HCT116 (cell line): ENCODE measurements around the gene LRIF1. TPM values are rescaled to one million over a fixed set of nuclear protein-coding genes. Genes with fewer than 3 reads are reported as not detected.

ENCODE experiments used
- ATAC-seq: fragments of 200-7000 bp; cut with Tn5 transposase; 2 replicates; pipeline ENCODE4 v1.9.1; 2020; ENCODE audit warnings: mild to moderate bottlenecking, moderate library complexity
- BruUV-seq: library from RNA; stranded (reverse); fragments of 400-500 nt; replicated peaks from 2 replicates; lab custom pipeline; 2021; lab: Mats Ljungman, UMichigan
- CTCF ChIA-PET: fragments of 300-600 bp; sonication (Branson Sonifier 250); formaldehyde crosslinking; loops from one replicate; lab custom pipeline; 2021; ENCODE audit warnings: antibody characterized with exemption; lab: Charles Lee
- POLR2A ChIA-PET: fragments of 300-600, 350-600 bp; sonication (Branson Sonifier 250); formaldehyde crosslinking; loops from one replicate; lab custom pipeline; 2021; ENCODE audit warnings: antibody characterized with exemption; lab: Charles Lee
- RAD21 ChIA-PET, 2 experiments: fragments of 300-600 bp; sonication (Branson Sonifier 250); formaldehyde crosslinking; loops; one replicate each; lab custom pipeline; 2023; ENCODE audit warnings: low total read pairs in 2 of 2; ENCODE audit not compliant: uncharacterized antibody in 2 of 2, unreplicated experiment in 2 of 2, low non-redundant PET in 1 of 2; lab: Charles Lee
- DNase-seq: peaks from one replicate; pipeline ENCODE4 v3.0.0-alpha.2; 2010; ENCODE audit warnings: low read depth, low spot score
- H2AFZ ChIP-seq: fragments of 200-600 bp; shearing (Covaris generic), sonication (generic); 2 replicates; pipeline ENCODE4 v1.6.1; 2017; ENCODE audit warnings: low read depth, mixed run types, mixed read lengths, antibody characterized with exemption, low read length; ENCODE audit not compliant: poor library complexity, severe bottlenecking
- H3K27ac ChIP-seq: 2 replicates; pipeline ENCODE4 v1.5.1; 2012; ENCODE audit warnings: low read depth, low read length
- H3K27me3 ChIP-seq: fragments of 200-600 bp; sonication (generic); 2 replicates; pipeline ENCODE4 v1.6.1; 2016; ENCODE audit warnings: mixed run types, low read length, mixed read lengths; ENCODE audit not compliant: insufficient read depth
- H3K36me3 ChIP-seq, 2 experiments: fragments of 200-500 bp in 1 of 2; fragments of 200-600 bp in 1 of 2; sonication (Bioruptor generic) in 1 of 2; sonication (generic) in 1 of 2; 2 replicates each; pipeline versions ENCODE4 v1.5.1 to v1.6.1; 2014 to 2016; ENCODE audit warnings: low read length in 2 of 2, inconsistent platforms in 1 of 2, mixed read lengths in 1 of 2, mixed run types in 1 of 2; ENCODE audit not compliant: insufficient read depth in 2 of 2, control insufficient read depth in 1 of 2
- H3K4me1 ChIP-seq, 2 experiments: fragments of 200-600 bp in 1 of 2; sonication (generic) in 1 of 2; 2 replicates each; pipeline versions ENCODE4 v1.5.1 to v1.6.1; 2012 to 2017; ENCODE audit warnings: low read length in 2 of 2, inconsistent platforms in 1 of 2, mild to moderate bottlenecking in 1 of 2, mixed read lengths in 1 of 2, mixed run types in 1 of 2, moderate library complexity in 1 of 2; ENCODE audit not compliant: insufficient read depth in 2 of 2, control insufficient read depth in 1 of 2
- H3K4me2 ChIP-seq: fragments of 200-600 bp; sonication (generic); 2 replicates; pipeline ENCODE4 v1.6.1; 2017; ENCODE audit warnings: mixed run types, low read length, mixed read lengths
- H3K4me3 ChIP-seq, 2 experiments: fragments of 200-600 bp in 1 of 2; sonication (generic) in 1 of 2; replicated peaks in 1 of 2; 2 replicates each; pipeline ENCODE4 v1.5.1; 2011 to 2016; ENCODE audit warnings: low read length in 2 of 2, control low read depth in 1 of 2, low read depth in 1 of 2, mild to moderate bottlenecking in 1 of 2, mixed read lengths in 1 of 2, mixed run types in 1 of 2
- H3K79me2 ChIP-seq: fragments of 200-600 bp; sonication (generic); 2 replicates; pipeline ENCODE4 v1.6.1; 2017; ENCODE audit warnings: mild to moderate bottlenecking, mixed run types, low read length, moderate library complexity, mixed read lengths; ENCODE audit not compliant: insufficient read depth
- H3K9ac ChIP-seq: fragments of 200-600 bp; sonication (generic); 2 replicates; pipeline ENCODE4 v1.6.1; 2016; ENCODE audit warnings: low read length, mixed read lengths
- H3K9me2 ChIP-seq: fragments of 200-600 bp; sonication (generic), shearing (Covaris generic); 2 replicates; pipeline ENCODE4 v1.6.1; 2017; ENCODE audit warnings: mixed run types, mild to moderate bottlenecking, moderate library complexity; ENCODE audit not compliant: insufficient read depth
- H3K9me3 ChIP-seq, 2 experiments: fragments of 200-500 bp in 1 of 2; fragments of 200-600 bp in 1 of 2; sonication (Bioruptor generic) in 1 of 2; sonication (generic) in 1 of 2; 2 replicates each; pipeline ENCODE4 v1.6.1; 2014 to 2017; ENCODE audit warnings: low read length in 2 of 2, mixed read lengths in 2 of 2, inconsistent platforms in 1 of 2, low read depth in 1 of 2, mild to moderate bottlenecking in 1 of 2, mixed run types in 1 of 2, moderate library complexity in 1 of 2; ENCODE audit not compliant: control insufficient read depth in 1 of 2, insufficient read depth in 1 of 2
- H4K20me1 ChIP-seq: fragments of 200-600 bp; sonication (generic), shearing (Covaris generic); 2 replicates; pipeline ENCODE4 v1.6.1; 2017; ENCODE audit warnings: mixed run types, mild to moderate bottlenecking, moderate library complexity; ENCODE audit not compliant: insufficient read depth
- CBX3 ChIP-seq: IDR thresholded peaks from 2 replicates; pipeline ENCODE4 v1.6.1; 2012; ENCODE audit warnings: low read depth
- ELF1 ChIP-seq: IDR thresholded peaks from 2 replicates; pipeline ENCODE4 v1.6.1; 2012; ENCODE audit warnings: low read depth, borderline replicate concordance
- ZFX ChIP-seq: fragments of 450-650 bp; IDR thresholded peaks from 2 replicates; pipeline ENCODE4 v1.6.1; 2017
- intact Hi-C: fragments of 100-400 bp; cut with micrococcal nuclease; formaldehyde crosslinking; loops from 2 replicates; pipeline ENCODE4 v1.10.0; 2022
- total RNA-seq: library from RNA; stranded (reverse); gene quantifications from one replicate; pipeline ENCODE4 v1.2.1, GENCODE V29; 2021; ENCODE audit not compliant: unreplicated experiment

LRIF1 gene
- total RNA-seq, 1 experiment from 2014 or later, result 21.8 TPM

DNA sequence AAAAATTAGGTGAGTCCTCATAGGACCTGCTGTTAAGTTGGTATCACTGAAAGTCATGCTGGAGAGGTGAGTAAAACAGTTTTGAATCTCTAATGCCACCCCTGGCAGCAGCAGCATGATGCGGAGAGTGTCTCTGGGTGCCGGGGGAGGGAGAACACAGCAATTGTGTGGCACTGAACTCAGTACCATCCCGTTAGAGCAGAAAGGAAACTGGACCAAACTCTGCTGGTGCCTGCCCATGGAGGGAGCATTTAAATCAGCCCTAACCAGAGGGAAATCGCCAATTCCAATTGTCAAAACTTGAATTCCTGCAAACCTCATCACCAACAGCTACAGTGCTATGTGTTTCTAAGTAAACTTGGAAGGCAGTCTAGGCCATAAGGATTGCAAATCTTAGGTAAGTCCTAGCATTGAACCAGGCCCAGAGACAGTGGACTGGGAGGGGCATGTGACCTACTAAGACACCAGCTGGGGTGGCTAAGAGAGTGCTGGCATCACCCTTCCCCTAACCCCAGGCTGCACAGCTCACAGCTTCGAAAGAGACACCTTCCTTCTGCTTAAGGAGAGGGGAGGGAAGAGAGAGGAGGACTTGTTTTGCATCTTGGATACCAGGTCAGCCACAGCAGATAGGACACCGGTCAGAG lies 60.8 kb downstream of the LRIF1 start:
- peaks cover 12% of the 10 kb centered on the region for H3K27me3 ChIP-seq
- H3K27ac ChIP-seq, result no peak overlapping the region
- no peaks in the 10 kb centered on the region for H3K9me3 ChIP-seq
- no peaks in the 10 kb centered on the region for H3K36me3 ChIP-seq
- no TSS peak for BruUV-seq
- no peak for ATAC-seq
- RAD21 ChIA-PET, result no interaction called here
- CTCF ChIA-PET, result no interaction called here
- H3K4me3 ChIP-seq, result no peak overlapping the region
- H2AFZ ChIP-seq, result no peak overlapping the region
- TF ChIP-seq CBX3 (no peak), ZFX (no peak)
- H3K9me2 ChIP-seq, result no peaks in the 10 kb centered on the region
- POLR2A ChIA-PET, result no interaction called here
- DNase-seq, result no peak
- no peaks in the 10 kb centered on the region for H3K4me1 ChIP-seq
- no peaks in the 10 kb centered on the region for H3K79me2 ChIP-seq
- H3K9ac ChIP-seq, result no peak overlapping the region
- H3K4me2 ChIP-seq, result no peak overlapping the region
- intact Hi-C loops, result no loop called here
- no peaks in the 10 kb centered on the region for H4K20me1 ChIP-seq

DNA sequence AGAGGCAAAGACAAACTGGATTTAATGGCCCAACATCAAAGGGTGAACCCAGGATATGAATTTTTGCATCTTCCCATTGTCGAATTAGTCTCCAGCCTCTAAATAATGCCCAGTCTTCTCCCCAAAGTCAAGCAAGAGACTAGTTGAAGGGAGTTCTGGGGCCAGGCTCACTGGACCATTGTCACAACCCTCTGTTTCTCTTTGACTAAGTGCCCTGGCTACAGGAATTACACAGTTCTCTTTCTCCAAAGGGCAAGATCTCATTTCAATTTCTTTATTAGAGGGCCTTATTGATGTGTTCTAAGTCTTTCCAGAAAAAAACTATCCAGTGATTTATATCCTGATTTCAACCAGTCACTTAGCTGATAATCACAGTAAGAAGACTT lies 64.3 kb downstream of the LRIF1 start:
- Histone ChIP-seq H3K9me2 (no peaks in the 10 kb centered on the region), H3K79me2 (no peaks in the 10 kb centered on the region), H3K9ac (no peak overlapping the region), H3K9me3 (no peaks in the 10 kb centered on the region), H3K36me3 (no peaks in the 10 kb centered on the region), H4K20me1 (no peaks in the 10 kb centered on the region), H2AFZ (no peak overlapping the region), H3K4me3 (no peak overlapping the region), H3K27me3 (peaks cover 19% of the 10 kb centered on the region), H3K4me2 (no peak overlapping the region), H3K4me1 (no peaks in the 10 kb centered on the region), H3K27ac (no peak overlapping the region)
- ATAC-seq (no peak), DNase-seq (no peak)
- POLR2A ChIA-PET, result no interaction called here
- TF ChIP-seq ELF1, result no peak
- no TSS peak for BruUV-seq
- RAD21 ChIA-PET, result no interaction called here
- intact Hi-C loops, result no loop called here
- CTCF ChIA-PET, result no interaction called here
